Smooth muscle cell of the umbilical artery (primary cell): Measurements from ENCODE around the gene TMEM184A. TPM values are rescaled to one million over a fixed set of nuclear protein-coding genes. Genes with fewer than 3 reads are reported as not detected.

ENCODE experiments used
- total RNA-seq: library from RNA; depleted of rRNA; stranded (reverse); fragments of >200 nt; gene quantifications from 2 replicates; pipeline ENCODE4 v1.2.3, GENCODE V29; 2014

Gene TMEM184A
- 0.23 TPM in 1 of 2 replicates, not detected in the other for total RNA-seq

GRCh38 chr7:1555813-1556543, at the start of gene TMEM184A:
Gene TMEM184A (minus strand): TSS chr7:1556205. CDS start chr7:1555484, 721 bp downstream.

GRCh38 chr7:1569833-1570632, 14.0 kb upstream of the TMEM184A start, which contains the start of gene PSMG3:
Gene PSMG3 (minus strand): TSS chr7:1570032. CDS start chr7:1569339, 693 bp downstream.

GRCh38 chr7:1503816-1504775, 51.9 kb downstream of the TMEM184A start, which contains the start of gene INTS1:
Gene INTS1 (minus strand): TSS chr7:1504389. CDS start chr7:1503960, 429 bp downstream.

Other genes with a start within 250 kb of the TMEM184A start
- gene MICALL2, start 96.7 kb downstream of the TMEM184A start, total RNA-seq, result 21.1 and 31.0 TPM in 2 replicates
- 38.9 and 69.2 TPM in 2 replicates for gene INTS1, start 51.8 kb downstream of the TMEM184A start, total RNA-seq
- 26.1 and 40.0 TPM in 2 replicates for gene MAFK, start 25.5 kb downstream of the TMEM184A start, total RNA-seq
- 13.5 and 17.2 TPM in 2 replicates for gene PSMG3, start 13.8 kb upstream of the TMEM184A start, total RNA-seq
- 0.30 and 0.74 TPM in 2 replicates for gene ELFN1, start 114.1 kb upstream of the TMEM184A start, total RNA-seq